GM10266 (cell line): ENCODE results near the gene ZBTB34.
"Not testable (repeated sequence)": the region's sequence is repeated elsewhere in the genome, so short reads cannot be mapped to it uniquely, and the experiment has no call there.

Source experiments
- DNase-seq: peaks from one replicate; pipeline ENCODE4 v3.0.0; 2012; ENCODE audit errors: extremely low spot score
- TF ChIP-seq, protein P1 (sequence below): IDR thresholded peaks from 2 replicates; pipeline ENCODE4 v1.5.1; 2012; ENCODE audit warnings: mild to moderate bottlenecking, low read depth; ENCODE audit not compliant: control insufficient read depth, insufficient read depth; ENCODE audit errors: missing control alignments

Gene ZBTB34, protein sequence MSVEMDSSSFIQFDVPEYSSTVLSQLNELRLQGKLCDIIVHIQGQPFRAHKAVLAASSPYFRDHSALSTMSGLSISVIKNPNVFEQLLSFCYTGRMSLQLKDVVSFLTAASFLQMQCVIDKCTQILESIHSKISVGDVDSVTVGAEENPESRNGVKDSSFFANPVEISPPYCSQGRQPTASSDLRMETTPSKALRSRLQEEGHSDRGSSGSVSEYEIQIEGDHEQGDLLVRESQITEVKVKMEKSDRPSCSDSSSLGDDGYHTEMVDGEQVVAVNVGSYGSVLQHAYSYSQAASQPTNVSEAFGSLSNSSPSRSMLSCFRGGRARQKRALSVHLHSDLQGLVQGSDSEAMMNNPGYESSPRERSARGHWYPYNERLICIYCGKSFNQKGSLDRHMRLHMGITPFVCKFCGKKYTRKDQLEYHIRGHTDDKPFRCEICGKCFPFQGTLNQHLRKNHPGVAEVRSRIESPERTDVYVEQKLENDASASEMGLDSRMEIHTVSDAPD

GRCh38 chr9:126860077-126860756 is at the start of gene ZBTB34:
Gene ZBTB34, plus strand, starts transcription at chr9:126860639. Its CDS starts 18,761 bp downstream, at chr9:126879400.
- TF ChIP-seq, protein P1, sequence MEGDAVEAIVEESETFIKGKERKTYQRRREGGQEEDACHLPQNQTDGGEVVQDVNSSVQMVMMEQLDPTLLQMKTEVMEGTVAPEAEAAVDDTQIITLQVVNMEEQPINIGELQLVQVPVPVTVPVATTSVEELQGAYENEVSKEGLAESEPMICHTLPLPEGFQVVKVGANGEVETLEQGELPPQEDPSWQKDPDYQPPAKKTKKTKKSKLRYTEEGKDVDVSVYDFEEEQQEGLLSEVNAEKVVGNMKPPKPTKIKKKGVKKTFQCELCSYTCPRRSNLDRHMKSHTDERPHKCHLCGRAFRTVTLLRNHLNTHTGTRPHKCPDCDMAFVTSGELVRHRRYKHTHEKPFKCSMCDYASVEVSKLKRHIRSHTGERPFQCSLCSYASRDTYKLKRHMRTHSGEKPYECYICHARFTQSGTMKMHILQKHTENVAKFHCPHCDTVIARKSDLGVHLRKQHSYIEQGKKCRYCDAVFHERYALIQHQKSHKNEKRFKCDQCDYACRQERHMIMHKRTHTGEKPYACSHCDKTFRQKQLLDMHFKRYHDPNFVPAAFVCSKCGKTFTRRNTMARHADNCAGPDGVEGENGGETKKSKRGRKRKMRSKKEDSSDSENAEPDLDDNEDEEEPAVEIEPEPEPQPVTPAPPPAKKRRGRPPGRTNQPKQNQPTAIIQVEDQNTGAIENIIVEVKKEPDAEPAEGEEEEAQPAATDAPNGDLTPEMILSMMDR, result peak; percentile 98
- DNase-seq, result peak; percentile 90

- TF ChIP-seq, protein P1, result no peak
- DNase-seq, result no peak
Measured at GRCh38 chr9:126813072-126813471, 47.4 kb upstream of the ZBTB34 start.

DNA sequence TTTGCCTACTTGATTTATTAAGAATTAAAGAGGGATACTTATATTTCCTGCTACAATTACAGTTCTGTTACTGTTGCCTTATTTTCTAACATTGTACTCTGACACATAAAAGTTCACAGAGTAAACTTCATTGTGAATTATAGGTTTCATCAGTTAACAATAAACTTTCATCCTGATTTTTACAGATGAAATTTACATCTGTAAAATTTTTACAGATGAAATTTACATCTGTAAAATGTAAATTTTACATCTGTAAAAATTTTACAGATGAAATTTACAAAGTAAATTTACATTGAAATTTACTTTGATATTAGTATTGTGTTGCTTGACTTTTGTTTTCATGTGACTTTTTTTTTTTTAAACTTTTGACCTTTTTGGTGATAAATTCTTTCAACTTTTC is 46.3 kb upstream of the ZBTB34 start:
- TF ChIP-seq, protein P1, result no peak
- DNase-seq, result no peak

DNA sequence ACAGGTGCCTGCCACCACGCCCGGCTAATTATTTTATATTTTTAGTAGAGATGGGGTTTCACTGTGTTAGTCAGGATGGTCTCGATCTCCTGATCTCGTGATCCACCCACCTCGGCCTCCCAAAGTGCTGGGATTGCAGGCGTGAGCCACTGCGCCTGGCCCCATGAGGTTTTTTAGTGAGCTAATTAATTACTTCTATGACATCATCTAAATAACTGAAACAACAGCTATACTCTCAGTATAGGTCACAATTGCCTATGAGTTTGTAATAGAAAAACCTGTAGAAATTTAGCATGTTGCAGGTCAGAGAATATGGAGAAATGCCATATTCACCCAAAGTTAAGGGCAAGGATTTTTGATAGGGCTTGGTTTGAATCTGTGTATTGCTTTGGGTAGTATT is 42.8 kb upstream of the ZBTB34 start:
- not testable (repeated sequence) for DNase-seq

DNA sequence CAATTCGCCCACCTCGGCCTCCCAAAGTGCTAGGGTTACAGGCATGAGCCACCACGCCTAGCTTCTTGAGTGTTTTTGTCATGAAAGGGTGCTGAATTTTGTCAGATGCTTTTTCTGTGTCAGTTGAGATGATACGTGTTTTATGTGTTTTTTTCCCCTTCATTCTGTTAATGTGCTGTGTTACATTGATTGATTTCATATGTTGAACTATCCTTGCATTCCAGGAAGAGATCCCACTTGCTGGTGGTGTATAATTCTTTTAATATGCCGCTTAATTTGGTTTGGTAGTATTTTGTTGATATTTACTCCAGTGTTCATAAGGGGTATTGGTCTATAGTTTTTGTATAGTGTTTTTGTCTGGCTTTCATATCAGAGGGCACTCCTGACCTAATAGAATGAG is 42.0 kb upstream of the ZBTB34 start:
- DNase-seq, result no peak
- TF ChIP-seq, protein P1, result no peak

GRCh38 chr9:126819482-126819881 is 41.0 kb upstream of the ZBTB34 start:
- TF ChIP-seq, protein P1, result no peak
- no peak for DNase-seq

DNA sequence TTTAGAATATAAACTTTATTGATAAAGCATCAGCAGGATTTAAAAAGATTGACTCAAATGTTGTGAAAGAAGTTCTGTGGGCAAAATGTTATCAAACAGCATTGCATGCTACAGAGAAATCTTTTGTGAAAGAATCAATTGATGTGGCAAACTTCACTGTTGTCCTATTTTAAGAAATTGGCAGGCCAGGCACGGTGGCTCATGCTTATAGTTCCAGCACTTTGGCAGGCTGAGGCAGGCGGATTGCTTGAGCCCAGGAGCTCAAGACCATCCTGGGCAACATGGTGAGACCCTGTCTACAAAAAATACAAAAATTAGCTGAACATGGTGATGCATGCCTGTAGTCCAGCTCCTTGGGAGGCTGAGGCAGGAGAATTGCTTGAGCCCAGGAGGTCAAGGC is 38.2 kb upstream of the ZBTB34 start:
- TF ChIP-seq, protein P1, result no peak
- DNase-seq, result no peak
